A549 (cell line): Measurements from ENCODE around the gene PLD6. TPM values are rescaled to one million over a fixed set of nuclear protein-coding genes. Genes with fewer than 3 reads are reported as not detected.
A peak's percentile ranks its signal among the peaks of the same experiment; 100 is the strongest.

Experiments
- ATAC-seq, 2 experiments: fragments of 200-7000 bp in 1 of 2; fragments of >200 bp in 1 of 2; cut with Nextera tagmentation in 1 of 2; cut with Tn5 transposase in 1 of 2; 3 replicates each; pipeline versions ENCODE4 v1.8.0 to v1.9.1; 2018 to 2020; ENCODE audit warnings: mild to moderate bottlenecking in 1 of 2, moderate library complexity in 1 of 2
- CTCF ChIA-PET: fragments of 300-600 bp; sonication (Branson Sonifier 250); formaldehyde crosslinking; extraction: SDS; loops from one replicate; lab custom pipeline; 2021; ENCODE audit warnings: antibody characterized with exemption, inconsistent platforms; lab: Yijun Ruan, JAX
- POLR2A ChIA-PET: fragments of 350-600 bp; formaldehyde crosslinking; extraction: SDS; loops from one replicate; lab custom pipeline; 2021; ENCODE audit warnings: antibody characterized with exemption, inconsistent platforms; lab: Yijun Ruan, JAX
- DNase-seq, 2 experiments: peaks; one replicate each; pipeline versions ENCODE4 v3.0.0 to v3.0.0-alpha.2; 2011 to 2016; ENCODE audit warnings: low read depth in 1 of 2, low spot score in 1 of 2
- FAIRE-seq: peaks from 2 replicates; lab custom pipeline; 2011; peaks lifted over from hg19 to GRCh38; lab: Jason Lieb, UNC
- H3K27ac ChIP-seq, 2 experiments: fragments of >200 bp; sonication (Bioruptor Twin); formaldehyde crosslinking; 3 replicates each; pipeline ENCODE4 v1.5.1; 2016 to 2017
- H3K4me1 ChIP-seq: fragments of >200 bp; sonication (Bioruptor Twin); formaldehyde crosslinking; 3 replicates; pipeline ENCODE4 v1.6.1; 2016
- H3K4me2 ChIP-seq: fragments of >200 bp; sonication (Bioruptor Twin); formaldehyde crosslinking; 3 replicates; pipeline ENCODE4 v1.6.1; 2016
- H3K4me3 ChIP-seq: fragments of >200 bp; sonication (Bioruptor Twin); formaldehyde crosslinking; 3 replicates; pipeline ENCODE4 v1.5.1; 2016
- H3K9me3 ChIP-seq: fragments of >200 bp; sonication (Bioruptor Twin); formaldehyde crosslinking; 3 replicates; pipeline ENCODE4 v1.6.1; 2016
- CBX8 ChIP-seq: fragments of 200-600 bp; sonication (generic); IDR thresholded peaks from 2 replicates; pipeline ENCODE4 v1.6.1; 2016
- EHF ChIP-seq: fragments of 250-450 bp; sonication (Bioruptor Pico); IDR thresholded peaks from 2 replicates; pipeline ENCODE4 v1.5.0; 2020; ENCODE audit warnings: mild to moderate bottlenecking
- EP300 ChIP-seq, 2 experiments: fragments of >200 bp; sonication (Bioruptor Twin); formaldehyde crosslinking; IDR thresholded peaks; 2 replicates in 1 of 2; 3 replicates in 1 of 2; pipeline ENCODE4 v1.6.1; 2016 to 2017
- HDAC2 ChIP-seq: fragments of 200-600 bp; sonication (generic); IDR thresholded peaks from 2 replicates; pipeline ENCODE4 v1.6.1; 2016
- HOXA7 ChIP-seq: fragments of 250-450 bp; sonication (Bioruptor Pico); IDR thresholded peaks from 2 replicates; pipeline ENCODE4 v1.5.0; 2020; ENCODE audit warnings: mild to moderate bottlenecking, moderate library complexity
- JUNB ChIP-seq: fragments of >200 bp; sonication (Bioruptor Twin); formaldehyde crosslinking; IDR thresholded peaks from 2 replicates; pipeline ENCODE4 v1.6.1; 2016
- KDM5A ChIP-seq: fragments of 200-600 bp; sonication (generic); IDR thresholded peaks from 2 replicates; pipeline ENCODE4 v1.6.1; 2016; ENCODE audit warnings: antibody characterized with exemption, mild to moderate bottlenecking
- MAFK ChIP-seq: fragments of 450-650 bp; IDR thresholded peaks from 2 replicates; pipeline ENCODE4 v1.6.1; 2014; ENCODE audit not compliant: partially characterized antibody
- MAZ ChIP-seq: fragments of 150-350 bp; IDR thresholded peaks from 2 replicates; pipeline ENCODE4 v1.6.1; 2014; ENCODE audit warnings: antibody characterized with exemption, low read depth, low read length, borderline replicate concordance
- MYC ChIP-seq: IDR thresholded peaks from 2 replicates; pipeline ENCODE4 v1.6.1; 2012; ENCODE audit warnings: mild to moderate bottlenecking, inconsistent platforms, low read length, improper control_type of control experiment, borderline replicate concordance
- NPAS2 ChIP-seq: fragments of 250-450 bp; sonication (Bioruptor Pico); IDR thresholded peaks from 2 replicates; pipeline ENCODE4 v1.8.0; 2022; ENCODE audit warnings: mild to moderate bottlenecking, moderate library complexity, borderline replicate concordance
- POLR2A ChIP-seq: IDR thresholded peaks from 2 replicates; pipeline ENCODE4 v1.6.1; 2012; ENCODE audit warnings: mild to moderate bottlenecking, low read length
- POLR2AphosphoS2 ChIP-seq: conservative IDR thresholded peaks from 2 replicates; pipeline ENCODE4 v1.6.1; 2012; ENCODE audit warnings: low read length, improper control_type of control experiment, inconsistent platforms
- RAD21 ChIP-seq, 2 experiments: fragments of >200 bp in 1 of 2; sonication (Bioruptor Twin) in 1 of 2; formaldehyde crosslinking in 1 of 2; IDR thresholded peaks in 1 of 2; conservative IDR thresholded peaks in 1 of 2; 2 replicates in 1 of 2; 3 replicates in 1 of 2; pipeline ENCODE4 v1.6.1; 2012 to 2018; ENCODE audit warnings: inconsistent platforms in 1 of 2
- RARB ChIP-seq: fragments of 250-450 bp; sonication (Bioruptor Pico); IDR thresholded peaks from 2 replicates; pipeline ENCODE4 v1.8.0; 2021; ENCODE audit warnings: mild to moderate bottlenecking, moderate library complexity
- RCOR1 ChIP-seq: fragments of 150-350 bp; IDR thresholded peaks from 2 replicates; pipeline ENCODE4 v1.6.1; 2014; ENCODE audit warnings: antibody characterized with exemption, low read length, low read depth
- SREBF2 ChIP-seq: fragments of 450-650 bp; IDR thresholded peaks from 2 replicates; pipeline ENCODE4 v1.6.1; 2014; ENCODE audit warnings: mild to moderate bottlenecking, moderate library complexity
- TFCP2L1 ChIP-seq: fragments of 250-450 bp; sonication (Bioruptor Pico); IDR thresholded peaks from 2 replicates; pipeline ENCODE4 v1.5.0; 2021; ENCODE audit warnings: mild to moderate bottlenecking
- ZC3H11A ChIP-seq: fragments of 450-650 bp; IDR thresholded peaks from 2 replicates; pipeline ENCODE4 v1.6.1; 2014; ENCODE audit warnings: antibody characterized with exemption, mild to moderate bottlenecking
- ZNF302 ChIP-seq: fragments of 250-450 bp; sonication (Bioruptor Pico); IDR thresholded peaks from 2 replicates; pipeline ENCODE4 v1.9.0; 2021; ENCODE audit warnings: inconsistent platforms, mild to moderate bottlenecking, moderate library complexity
- WGBS: methylation state at CpG from one replicate; pipeline ENCODE4 v1.1.6; 2017; ENCODE audit errors: missing lambda C conversion rate; 5-methylcytosine and 5-hydroxymethylcytosine counted together
- polyA plus RNA-seq, 4 experiments: library from polyadenylated mRNA; depleted of rRNA in 3 of 4; stranded (reverse); fragments of >200 nt; fragmentation: RNase III in 1 of 4; extraction: RNeasy Plus Mini Kit Qiagen cat#74134 plus additional on column Dnase treatment in 1 of 4; gene quantifications; 2 replicates in 3 of 4; 3 replicates in 1 of 4; pipeline ENCODE4 v1.2.3, GENCODE V29; 2011 to 2017
- TF ChIP-seq, protein P1 (sequence below): IDR thresholded peaks from 2 replicates; pipeline ENCODE4 v1.6.1; 2012

PLD6 gene
- polyA plus RNA-seq, 2 of the 4 experiments (the other 2 are of a cell fraction), result 5.6 to 5.7 TPM

DNA sequence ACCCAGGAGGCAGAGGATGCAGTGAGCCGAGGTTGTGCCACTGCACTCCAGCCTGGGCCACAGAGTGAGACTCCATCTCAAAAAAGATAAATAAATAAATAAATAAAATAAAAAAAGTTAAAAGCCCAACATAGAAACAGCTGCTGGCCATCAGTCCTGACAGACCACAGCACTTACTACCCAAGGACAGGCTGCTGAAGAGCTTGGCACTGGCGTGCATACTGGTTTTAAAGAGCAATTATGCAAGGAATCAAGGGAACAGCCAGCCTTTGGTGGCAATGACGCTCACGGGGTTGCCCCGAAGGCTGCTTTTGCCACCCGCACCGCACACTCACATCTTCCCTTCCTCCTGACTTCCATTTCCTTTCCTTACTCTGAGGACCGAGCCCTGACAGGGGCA lies 4.2 kb downstream of the PLD6 start (continued):
- TF ChIP-seq CBX8 (no peak), HOXA7 (CRISPR knock-in tag) (no peak), NPAS2 (CRISPR knock-in tag) (no peak)
- TF ChIP-seq, protein P1, sequence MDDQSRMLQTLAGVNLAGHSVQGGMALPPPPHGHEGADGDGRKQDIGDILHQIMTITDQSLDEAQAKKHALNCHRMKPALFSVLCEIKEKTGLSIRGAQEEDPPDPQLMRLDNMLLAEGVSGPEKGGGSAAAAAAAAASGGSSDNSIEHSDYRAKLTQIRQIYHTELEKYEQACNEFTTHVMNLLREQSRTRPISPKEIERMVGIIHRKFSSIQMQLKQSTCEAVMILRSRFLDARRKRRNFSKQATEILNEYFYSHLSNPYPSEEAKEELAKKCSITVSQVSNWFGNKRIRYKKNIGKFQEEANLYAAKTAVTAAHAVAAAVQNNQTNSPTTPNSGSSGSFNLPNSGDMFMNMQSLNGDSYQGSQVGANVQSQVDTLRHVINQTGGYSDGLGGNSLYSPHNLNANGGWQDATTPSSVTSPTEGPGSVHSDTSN, result no peak

DNA sequence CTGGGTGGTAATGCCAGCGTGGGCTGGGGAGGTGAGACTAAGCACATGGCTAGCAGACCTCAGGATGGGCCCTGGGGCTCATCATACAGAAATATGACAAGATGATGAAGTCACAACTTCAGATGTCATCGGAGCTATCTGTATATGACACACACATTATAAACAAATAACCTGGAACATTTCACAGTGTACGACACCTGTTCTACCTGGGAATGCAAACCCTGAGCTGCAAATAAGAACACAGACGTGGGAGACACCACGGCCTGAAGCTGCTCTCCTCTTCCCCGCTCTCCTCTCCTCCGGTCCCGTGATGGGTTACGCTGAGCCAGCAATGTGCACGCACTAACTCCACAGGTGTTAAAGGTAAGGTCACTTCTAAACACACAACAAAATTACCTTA lies 4.9 kb downstream of the PLD6 start:
- Histone ChIP-seq H3K4me1 (peaks cover 14% of the 10 kb centered on the region), H3K27ac (no peak overlapping the region), H3K9me3 (no peaks in the 10 kb centered on the region), H3K4me2 (no peak overlapping the region), H3K4me3 (no peak overlapping the region)
- FAIRE-seq (no peak), ATAC-seq (no peak), DNase-seq (no peak)
- WGBS, result 88% methylated on average over 10 of the region's 10 CpGs
- peak; percentile 51 for TF ChIP-seq MAFK
- no peak for TF ChIP-seq MYC
- ChIA-PET CTCF (interaction anchor here (1.7 to 3.0 kb wide), 4 partner anchors 11 to 204 kb away, joined by 4 to 9 read pairs (median 6); no protein-coding TSS in a partner anchor), POLR2A (no interaction called here)

DNA sequence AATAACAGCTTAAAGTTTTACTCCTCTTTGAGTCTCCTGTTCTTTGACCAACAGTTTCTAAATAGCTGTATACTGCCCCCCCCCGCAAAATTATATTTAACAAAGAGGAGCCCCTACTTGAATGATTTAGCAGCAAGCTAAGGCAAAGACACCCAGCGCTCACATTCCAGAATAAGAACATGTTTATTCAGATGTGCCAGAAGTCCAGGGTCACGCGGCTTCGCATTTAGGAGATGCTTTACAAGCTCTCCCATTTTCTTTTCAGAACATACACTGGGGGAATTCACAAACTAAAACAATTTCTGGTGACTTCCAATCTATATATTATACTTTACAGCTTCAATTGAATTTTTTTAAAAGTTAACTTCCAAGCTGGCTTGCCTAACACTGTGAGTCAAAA lies 5.3 kb downstream of the PLD6 start:
- Histone ChIP-seq H3K4me2 (no peak overlapping the region), H3K4me1 (peaks cover 14% of the 10 kb centered on the region), H3K27ac (no peak overlapping the region), H3K9me3 (no peaks in the 10 kb centered on the region)
- ATAC-seq, result no peak
- WGBS, result 92% methylated on average over 5 of the region's 5 CpGs
- TF ChIP-seq ZNF302 (CRISPR knock-in tag), result no peak
- TF ChIP-seq EHF (CRISPR knock-in tag), result no peak
- TF ChIP-seq RARB, result no peak
- TF ChIP-seq, all 56 proteins: peak for 0
- ChIA-PET POLR2A (no interaction called here), CTCF (interaction anchor here (1.5 to 3.0 kb wide), 5 partner anchors 10 to 203 kb away, joined by 4 to 9 read pairs (median 6); no protein-coding TSS in a partner anchor)
- DNase-seq (no peak), FAIRE-seq (no peak)
- H3K4me3 ChIP-seq, result no peak overlapping the region

DNA sequence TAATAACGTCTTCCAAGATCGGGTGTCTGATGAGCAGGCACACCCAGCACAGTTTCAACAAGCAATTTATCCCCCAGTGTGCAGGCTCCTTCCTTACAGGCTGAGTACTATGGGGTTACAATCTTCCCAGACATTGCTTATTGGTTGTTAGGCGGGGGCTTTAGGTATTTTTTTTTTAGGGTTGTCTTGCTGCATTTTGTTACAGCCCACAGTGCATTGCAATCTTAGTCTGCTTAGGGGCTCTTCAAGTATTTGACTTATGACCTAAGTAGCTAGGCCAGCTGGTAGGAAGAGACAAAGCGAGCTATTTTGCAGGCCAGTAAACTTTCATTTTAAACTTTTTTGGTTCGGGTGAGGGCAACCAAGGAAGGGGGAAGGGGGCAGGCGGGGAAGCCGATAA lies 5.8 kb downstream of the PLD6 start:
- H3K4me3 ChIP-seq, result no peak overlapping the region
- CTCF ChIA-PET, result interaction anchor here (1.3 to 3.0 kb wide), 6 partner anchors 8 to 203 kb away, joined by 3 to 9 read pairs (median 6); no protein-coding TSS in a partner anchor
- WGBS, result 97% methylated on average over 7 of the region's 7 CpGs
- peaks cover 14% of the 10 kb centered on the region for H3K4me1 ChIP-seq
- H3K27ac ChIP-seq, result no peak overlapping the region
- DNase-seq, result no peak
- TF ChIP-seq HDAC2, result no peak
- no peak for TF ChIP-seq ZC3H11A
- ATAC-seq, result no peak
- POLR2A ChIA-PET, result no interaction called here
- FAIRE-seq, result no peak
- H3K4me2 ChIP-seq, result no peak overlapping the region
- no peaks in the 10 kb centered on the region for H3K9me3 ChIP-seq

DNA sequence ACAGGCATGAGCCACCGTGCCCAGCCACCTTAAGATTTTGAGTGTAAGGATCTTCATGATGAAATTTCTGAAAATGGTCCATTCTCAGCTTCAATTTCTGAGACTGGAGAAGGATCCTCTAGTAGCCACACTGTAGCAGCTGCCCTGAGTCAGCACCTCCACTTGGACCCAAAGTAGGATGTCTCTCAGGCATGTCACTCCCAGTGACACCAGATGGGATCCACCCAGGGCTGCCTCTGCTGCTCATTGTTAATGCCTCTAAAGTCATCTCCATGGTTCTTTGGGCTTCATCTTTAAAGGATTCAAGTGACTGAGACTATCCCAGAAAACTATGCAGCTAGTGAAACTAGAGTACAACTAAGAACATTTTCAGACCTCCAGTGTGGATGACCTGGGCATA lies 7.9 kb downstream of the PLD6 start:
- TF ChIP-seq MAFK, result no peak
- no peak for TF ChIP-seq POLR2A
- no peak for TF ChIP-seq TFCP2L1 (CRISPR knock-in tag)
- no peak for TF ChIP-seq KDM5A
- TF ChIP-seq SREBF2, result no peak
- TF ChIP-seq RAD21 (conservative IDR thresholded peaks at IDR 0.05 in 1 of 2, IDR thresholded peaks at IDR 0.05 in 1 of 2), result no peak
- TF ChIP-seq RCOR1, result no peak
- TF ChIP-seq POLR2AphosphoS2, result no peak
- no peak for TF ChIP-seq JUNB
- no peak for TF ChIP-seq EP300 (IDR thresholded peaks at IDR 0.05)
- no peak for TF ChIP-seq CBX8
- no peak for TF ChIP-seq HDAC2
- no peak for TF ChIP-seq MAZ
- no peak for TF ChIP-seq ZNF302 (CRISPR knock-in tag)
- ChIA-PET POLR2A (no interaction called here), CTCF (interaction anchor here (1.2 to 3.0 kb wide), 3 partner anchors 8 to 57 kb away, joined by 4 to 9 read pairs (median 8); no protein-coding TSS in a partner anchor)
- WGBS, result 100% methylated on average over 1 of the region's 1 CpG
- FAIRE-seq (peak; percentile 13), DNase-seq (no peak), ATAC-seq (peak; percentile 32 to 44; a peak in 3 of 6 replicates)
- no peaks in the 10 kb centered on the region for H3K9me3 ChIP-seq
- no peaks in the 10 kb centered on the region for H3K4me1 ChIP-seq
- no peak overlapping the region for H3K27ac ChIP-seq
- H3K4me2 ChIP-seq, result no peak overlapping the region
- no peak overlapping the region for H3K4me3 ChIP-seq
